HG03039 (cell line): Measurements from ENCODE around the gene DEF6.
A peak's percentile ranks its signal among the peaks of the same experiment; 100 is the strongest.

Experiments used
- ATAC-seq: cut with Tn5 transposase; IDR thresholded peaks from one replicate; pipeline ENCODE4 v1.9.1; 2021; ENCODE audit warnings: mild to moderate bottlenecking, moderate library complexity; ENCODE audit not compliant: unreplicated experiment

DEF6 gene

DNA sequence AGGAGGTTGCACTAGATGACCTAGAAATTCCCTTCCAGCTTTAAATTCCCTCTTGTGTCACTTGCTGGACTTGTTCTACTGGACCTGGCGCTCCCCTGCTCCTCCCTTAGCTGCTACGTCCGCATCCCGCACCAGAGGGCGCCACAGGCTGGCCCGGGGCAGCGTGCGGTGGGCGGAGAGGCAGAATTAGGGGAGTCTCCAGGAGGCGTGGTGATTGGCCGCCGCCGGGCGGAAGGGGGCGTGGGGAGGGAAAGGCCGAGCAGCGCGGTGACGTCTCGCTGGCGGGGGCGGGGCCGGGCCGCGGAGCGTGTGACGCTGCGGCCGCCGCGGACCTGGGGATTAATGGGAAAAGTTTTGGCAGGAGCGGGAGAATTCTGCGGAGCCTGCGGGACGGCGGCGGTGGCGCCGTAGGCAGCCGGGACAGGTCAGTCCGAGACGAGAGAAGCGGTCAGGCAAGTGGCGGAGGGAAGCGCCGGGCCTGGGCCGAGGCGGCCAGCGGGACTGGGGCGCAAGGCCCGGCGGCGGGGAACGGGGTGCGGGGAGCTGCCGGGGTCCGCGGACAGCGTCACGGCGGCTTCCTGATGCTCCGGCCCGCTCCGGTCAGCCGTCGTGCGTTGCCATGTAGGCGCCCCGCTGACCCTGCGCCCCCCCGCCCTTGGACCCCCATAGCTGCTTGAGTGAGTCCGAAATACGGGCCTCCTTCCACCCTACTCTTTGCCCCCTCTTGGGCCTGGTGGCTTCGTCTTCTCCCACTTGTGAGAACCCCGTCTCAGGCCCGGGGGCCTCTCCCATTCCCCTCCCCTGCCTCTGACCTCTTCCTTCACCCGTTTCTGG lies 44.9 kb downstream of the DEF6 start, which contains the start of gene PPARD:
Gene PPARD, plus strand, starts transcription at position 301 of the 834 bp plus-strand sequence. CDS start 68,530 bp downstream, outside the sequence.
- peak; percentile 95 for ATAC-seq

DNA sequence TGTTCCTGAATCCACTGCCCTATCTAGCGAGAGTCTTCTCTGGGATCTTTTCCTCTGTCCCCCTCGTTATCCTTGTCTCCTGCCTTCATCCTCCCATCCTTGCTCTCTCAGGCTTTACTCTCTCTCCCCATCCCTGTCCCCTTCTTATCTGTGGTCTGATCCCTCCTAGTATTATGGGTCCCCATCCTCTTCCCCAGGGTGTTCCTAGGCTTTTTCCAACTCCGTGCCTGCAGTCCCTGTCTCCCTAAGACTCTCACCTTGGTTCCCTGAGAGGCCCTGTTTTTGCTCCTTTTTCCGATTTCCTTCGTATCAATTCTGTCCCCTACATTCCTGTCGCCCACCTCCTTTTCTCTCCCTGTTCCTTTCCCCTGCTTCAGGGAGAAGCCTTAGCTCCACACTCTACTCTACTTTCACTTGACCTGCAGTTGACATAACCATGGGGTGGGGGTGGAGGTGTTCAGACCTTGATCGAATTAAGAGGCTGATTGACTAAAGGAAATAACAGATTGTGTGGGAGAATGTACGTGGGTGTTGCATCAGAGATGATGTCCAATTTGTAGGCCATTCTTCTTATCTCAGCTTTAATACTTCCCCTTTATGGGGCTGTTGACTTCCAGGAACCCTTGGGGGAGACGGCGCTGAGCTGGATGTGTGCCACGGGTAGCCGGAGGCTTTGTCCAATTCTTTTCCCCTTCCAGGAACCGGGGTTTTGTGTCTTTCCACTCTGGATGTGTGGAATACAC lies 45.6 kb downstream of the DEF6 start:
- no peak for ATAC-seq

DNA sequence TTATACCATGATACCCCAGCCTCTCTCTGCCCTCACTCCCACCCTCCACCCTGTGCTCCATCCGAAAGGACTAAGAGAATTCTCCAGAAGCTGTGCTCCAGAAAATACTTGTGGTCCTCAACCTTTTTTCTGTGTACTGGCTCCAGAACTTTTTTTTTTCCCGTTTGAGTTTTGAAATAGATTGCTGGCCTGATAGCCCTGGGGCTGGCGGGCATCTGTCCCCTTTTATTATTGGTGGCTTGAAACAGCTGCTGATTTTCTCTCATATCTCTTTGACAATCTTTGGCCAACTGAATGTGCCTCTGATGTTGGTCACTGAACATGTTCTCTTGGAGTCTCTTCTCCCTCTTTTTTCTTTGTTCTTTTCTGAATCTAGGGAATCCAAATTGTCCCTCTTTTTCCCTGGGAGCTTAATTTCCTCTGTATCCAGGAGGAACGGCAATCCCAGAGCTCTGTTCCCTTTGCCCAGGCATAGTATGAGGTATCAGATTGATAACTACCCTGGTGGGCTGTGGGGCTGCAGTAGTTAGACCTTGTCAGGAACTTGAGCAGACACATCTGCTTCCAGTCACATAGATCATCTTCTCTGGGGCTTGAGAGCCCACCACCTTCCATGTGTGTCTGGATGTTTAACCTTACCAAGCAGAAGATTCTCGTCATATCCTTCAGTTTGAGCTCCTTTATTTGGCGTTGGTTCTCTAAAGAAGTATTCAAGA lies 46.4 kb downstream of the DEF6 start:
- ATAC-seq, result no peak

DNA sequence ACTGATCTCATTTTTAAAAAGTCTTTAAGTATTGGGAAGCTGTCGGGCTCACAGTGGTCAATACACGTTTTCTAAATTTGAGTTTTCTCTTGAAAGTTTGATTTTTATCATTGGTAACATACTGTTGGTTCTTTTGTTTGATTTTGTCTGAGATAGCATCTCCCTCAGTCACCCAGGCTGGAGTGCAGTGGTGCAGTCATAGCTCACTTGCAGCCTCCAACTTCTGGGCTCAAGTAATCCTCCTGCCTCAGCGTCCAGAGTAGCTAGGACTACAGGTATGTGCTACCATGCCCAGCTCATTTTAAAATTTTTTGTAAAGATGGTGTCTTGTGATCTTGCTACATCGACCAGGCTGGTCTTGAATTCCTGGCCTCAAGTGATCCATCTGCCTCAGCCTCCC lies 53.8 kb downstream of the DEF6 start:
- no peak for ATAC-seq

DNA sequence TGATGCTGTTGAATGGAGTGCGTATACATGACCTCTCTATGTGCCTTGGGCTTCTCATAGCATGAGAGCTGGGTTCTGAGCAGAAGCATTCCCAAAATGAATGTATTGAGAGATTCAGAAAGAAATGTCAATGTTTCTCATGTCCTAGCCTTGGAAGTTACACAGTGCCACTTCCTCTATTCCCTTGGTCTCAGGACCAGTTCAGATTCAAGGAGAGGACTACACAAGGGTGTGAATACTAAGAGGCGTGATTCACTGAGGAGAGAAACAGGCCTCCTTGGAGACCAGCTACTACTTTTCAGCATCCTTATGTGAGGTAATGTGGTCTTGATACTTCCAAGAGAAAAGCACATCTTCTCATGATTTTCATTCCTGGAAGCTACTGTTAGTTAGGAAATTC lies 55.1 kb downstream of the DEF6 start:
- ATAC-seq, result no peak

DNA sequence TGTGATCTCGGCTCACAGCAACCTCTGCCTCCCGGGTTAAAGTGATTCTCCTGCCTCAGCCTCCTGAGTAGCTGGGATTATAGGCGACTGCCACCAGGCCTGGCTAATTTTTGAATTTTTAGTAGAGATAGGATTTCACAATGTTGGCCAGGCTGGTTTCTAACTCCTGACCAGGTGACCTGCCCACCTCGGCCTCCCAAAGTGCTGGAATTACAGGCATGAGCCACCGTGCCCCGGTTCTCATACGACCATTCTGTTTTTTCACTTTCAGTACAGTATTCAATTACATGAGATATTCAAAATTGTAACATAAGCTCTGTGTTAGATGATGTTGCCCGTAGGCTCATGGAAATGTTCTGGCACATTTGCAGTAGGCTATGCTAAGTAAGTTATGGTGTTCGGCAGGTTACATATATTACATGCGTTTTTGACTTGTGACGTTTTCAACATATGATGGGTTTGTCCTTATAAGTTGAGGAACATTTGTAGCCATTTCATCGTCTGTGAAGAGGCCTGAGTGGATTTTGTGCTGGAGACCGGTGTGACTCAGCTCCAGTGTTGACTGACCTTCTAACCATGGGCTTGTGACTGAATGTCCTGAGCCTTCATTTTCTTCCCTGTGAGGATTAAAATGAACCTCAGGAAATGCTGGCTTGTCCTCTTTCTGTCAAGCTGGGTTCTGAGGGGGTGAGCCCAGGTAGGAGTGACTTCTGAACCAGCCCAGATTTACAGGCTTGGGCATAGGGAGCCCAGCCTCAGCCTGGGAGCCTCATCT lies 56.9 kb downstream of the DEF6 start:
- ATAC-seq, result no peak

DNA sequence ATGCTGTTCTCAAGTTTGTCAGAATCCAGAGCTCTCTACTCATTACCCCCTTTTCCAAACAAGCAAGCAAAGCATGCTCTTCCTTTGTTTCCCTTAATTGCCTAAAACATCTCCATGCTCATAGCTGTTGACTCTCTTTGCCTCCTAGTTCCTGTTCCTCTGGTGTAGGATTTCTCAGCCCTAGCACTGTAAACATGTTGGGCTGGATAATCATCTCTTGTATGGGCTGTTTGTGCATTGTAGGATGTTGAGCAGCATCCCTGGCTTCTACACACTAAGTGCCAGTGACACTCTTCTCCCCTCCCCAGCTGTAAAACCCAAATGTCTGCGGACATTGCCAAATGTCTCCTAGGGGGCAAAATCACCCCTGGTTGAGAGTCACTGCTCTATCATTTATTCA lies 58.8 kb downstream of the DEF6 start:
- no peak for ATAC-seq

DNA sequence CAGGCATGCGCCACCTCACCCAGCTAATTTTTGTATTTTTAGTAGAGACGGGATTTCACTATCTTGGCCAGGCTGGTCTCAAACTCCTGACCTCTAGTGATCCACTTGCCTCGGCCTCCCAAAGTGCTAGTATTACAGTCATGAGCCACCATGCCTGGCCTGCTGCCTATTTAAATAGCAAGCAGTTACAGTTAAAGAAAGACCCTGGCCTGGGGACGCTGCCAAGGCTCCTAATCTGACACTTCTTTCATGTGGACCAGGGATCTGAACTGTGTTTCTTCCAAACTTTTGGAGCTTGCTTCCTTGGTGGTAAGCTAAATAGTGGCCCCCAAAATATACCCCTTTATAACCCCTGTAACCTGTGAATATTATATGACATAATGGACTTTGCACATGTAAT lies 60.1 kb downstream of the DEF6 start:
- no peak for ATAC-seq

DNA sequence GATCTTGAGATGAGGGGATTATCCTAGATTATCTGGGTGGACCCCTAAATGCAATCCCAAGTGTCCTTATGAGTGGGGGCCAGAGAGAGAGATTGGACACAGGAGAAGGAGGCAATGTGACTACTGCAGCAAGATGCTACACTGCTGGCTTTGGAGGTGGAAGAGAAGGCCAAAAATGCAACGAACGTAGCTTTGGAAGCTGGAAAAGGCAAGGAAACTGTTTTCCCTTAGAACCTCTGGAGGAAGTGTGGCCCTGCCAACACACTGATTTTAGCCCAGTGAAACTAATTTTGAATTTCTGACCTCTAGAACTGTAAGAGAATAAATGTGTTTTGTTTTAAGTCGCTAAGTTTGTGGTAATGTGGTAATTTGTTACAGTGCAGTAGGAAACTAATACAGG lies 60.5 kb downstream of the DEF6 start:
- ATAC-seq, result no peak

DNA sequence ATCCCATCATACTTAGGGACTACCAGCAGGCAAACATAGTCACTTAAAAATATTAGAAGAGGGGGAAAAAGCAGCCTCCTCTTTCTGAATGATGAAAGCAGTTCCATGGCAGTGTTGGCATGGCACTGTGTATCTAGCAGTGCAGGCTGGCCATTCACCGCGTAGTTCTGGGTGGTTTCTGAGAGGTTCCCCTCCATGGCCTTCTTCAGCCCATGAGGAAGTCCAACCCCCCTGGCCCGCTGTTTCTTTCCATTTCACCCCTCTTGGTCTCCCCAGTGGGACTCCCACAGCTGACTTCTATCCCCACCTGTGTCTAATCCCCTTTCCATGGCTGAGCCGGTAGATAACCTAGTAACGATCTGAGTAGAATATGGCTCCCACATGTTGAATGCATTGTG lies 61.7 kb downstream of the DEF6 start:
- ATAC-seq, result no peak

DNA sequence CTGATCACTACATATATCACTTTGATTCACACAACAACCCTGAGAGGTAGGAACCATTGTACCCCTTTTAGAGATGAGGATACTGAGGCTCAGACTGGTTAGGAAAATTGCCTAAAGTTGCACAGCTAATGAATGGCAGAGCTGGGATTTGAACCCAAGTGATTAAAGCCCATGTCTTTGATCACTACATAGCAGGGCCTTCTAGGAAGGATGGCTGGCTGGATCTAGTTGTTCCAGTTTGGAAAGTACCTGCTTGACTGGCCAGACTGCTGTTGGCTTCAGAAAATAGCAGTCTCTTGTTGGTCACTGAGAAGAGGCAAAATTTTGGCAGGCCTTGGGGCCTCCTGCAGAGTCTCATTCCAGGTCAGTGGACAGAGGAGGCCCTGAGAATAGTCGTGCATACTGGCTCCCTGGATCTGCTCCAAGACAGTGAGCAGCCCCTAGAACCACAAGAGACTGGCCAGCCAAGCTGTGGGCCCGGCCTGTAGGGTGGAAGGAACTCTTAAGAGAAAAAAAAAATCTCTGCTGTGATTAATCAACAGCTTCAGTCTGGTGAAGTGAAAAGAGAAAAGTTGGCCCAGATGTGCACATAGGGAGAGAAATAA lies 62.2 kb downstream of the DEF6 start:
- ATAC-seq, result no peak

DNA sequence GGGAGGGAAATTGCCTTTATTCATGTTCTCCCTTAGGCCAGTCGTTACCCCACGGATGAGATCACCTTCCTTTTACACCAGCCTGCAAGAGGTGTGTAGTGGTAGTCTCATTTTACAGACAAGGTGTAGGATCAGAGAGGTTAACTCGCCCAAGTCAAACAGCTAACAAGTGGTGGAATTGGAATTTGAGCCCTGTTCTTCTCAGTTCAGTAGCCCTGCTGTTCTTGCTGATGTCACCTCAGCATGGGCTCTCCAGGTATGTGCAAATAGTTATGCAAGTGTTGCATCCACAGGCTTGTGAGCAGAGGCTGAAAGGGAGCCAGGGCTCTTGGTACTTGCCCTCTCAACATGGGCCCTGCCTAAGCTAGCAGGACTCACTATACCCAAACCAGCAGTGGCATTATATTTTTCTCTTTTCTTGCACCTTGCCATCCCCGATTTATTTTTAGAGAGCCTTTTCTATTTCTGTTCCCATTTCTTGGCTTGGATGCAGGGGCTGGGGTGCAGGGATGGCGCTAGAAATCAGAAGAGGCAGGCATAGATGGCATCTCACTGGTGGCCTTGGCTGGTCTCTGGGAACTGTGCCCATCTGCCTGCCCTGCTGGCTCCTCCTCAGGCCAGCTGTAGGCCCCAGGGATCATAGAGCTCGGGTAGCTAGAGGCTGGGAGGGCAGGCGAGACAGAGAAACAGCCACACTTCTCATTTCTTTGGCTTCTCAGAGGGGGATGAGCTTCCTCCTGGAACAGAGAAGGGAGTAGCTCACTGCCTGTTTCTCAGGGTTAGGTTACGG lies 62.9 kb downstream of the DEF6 start:
- ATAC-seq, result no peak

DNA sequence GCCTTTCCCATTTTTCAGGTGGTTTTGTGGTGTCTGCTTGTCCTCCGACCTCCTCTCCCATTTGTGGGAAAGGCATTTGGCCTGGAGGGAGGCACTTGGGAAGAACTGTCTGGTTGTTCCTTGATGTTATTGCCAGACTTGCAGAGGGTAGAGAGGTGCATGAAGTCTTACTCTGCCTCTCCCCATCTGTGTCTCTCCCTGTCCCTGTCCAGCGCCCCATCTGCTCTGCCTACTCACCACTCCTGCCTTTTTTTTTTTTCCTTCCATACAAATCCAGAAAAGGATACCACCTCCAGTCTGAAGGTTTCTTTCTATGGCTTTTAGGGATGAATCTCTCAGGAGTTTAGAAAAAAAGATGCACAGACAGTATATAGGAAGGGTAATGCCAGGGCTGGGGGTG lies 64.6 kb downstream of the DEF6 start:
- no peak for ATAC-seq

DNA sequence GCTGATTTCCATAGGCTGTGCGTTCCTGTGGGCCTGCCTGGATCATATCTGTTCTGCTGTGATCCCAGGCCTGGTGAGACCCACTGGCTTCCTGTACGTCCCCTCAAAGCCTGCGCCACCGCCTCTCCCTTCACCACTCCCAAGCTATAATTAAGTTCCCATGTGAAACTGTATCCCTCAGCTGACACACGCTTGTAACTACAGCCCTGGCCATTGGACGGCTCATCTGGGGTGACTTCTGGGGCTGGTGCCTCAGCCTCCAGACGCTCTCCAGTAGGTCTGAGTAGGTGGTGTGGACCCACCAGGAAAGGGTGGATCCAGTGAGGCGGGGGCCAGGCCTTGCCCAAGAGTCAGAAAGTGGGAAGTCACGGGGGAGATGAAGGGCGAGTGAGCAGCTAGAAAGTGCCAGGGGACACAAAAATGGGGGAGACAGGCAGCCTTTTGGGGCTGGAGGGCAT lies 65.7 kb downstream of the DEF6 start:
- no peak for ATAC-seq

DNA sequence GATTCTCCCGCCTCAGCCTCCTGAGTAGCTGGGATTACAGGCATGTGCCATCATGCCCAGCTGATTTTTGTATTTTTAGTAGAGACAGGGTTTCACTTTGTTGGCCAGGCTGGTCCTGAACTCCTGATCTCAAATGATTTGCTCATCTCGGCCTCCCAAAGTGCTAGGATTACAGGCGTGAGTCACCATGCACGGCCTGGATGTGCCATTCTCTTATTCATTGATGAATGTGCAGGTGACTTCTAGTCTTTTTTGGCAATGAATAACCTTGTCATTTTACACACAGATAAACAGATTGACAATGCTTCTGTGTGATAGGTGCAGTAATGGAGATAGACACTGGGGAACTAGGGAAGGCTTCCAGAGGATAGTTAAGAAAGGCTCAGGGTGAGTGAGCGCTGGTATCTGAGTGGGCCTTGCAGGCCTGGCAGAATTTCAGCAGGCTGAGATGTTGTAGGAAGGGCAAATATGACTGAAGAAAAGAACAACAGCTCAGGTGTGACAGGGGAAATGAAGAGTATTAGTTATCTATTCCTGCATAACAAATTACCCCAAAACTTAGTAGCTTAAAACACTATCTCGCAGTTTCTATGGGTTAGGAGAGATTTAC lies 68.1 kb downstream of the DEF6 start:
- ATAC-seq, result no peak

DNA sequence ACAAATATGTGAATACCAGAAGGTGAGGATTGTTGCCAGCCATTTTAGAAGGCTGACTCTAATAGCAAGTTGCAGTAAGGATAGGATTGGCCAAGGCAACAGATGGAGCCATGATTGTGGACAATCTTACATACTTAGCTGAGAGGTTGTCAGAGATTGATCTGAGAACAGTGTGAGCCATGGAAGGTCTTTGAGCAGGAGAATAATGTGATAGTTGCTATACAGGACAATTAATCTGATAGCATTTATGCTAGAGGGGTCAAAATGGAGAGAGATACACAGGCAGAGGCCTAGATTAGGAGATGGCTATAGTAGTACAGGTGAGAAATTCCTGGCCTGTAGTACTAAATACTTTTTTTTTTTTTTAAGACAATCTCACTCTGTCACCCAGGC lies 68.6 kb downstream of the DEF6 start:
- no peak for ATAC-seq

DNA sequence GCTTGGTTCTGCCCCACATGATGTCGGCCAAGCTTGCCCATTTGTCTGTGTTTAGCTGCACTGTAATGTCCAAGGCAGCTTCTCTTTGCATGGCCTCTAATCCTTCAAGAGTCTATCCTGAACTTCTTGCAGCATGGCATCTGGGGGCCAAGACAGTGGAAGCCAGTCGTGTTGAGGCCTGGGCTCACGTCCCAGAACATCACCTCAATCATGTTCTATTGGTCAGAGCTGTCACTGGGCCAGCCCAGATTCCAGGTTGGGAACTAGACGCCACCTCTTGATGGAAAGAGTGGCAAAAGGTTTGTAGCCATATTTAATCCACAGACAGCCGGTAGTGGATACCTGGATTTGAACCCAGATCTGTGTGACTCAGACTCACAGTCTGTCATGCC lies 70.0 kb downstream of the DEF6 start:
- ATAC-seq, result no peak

DNA sequence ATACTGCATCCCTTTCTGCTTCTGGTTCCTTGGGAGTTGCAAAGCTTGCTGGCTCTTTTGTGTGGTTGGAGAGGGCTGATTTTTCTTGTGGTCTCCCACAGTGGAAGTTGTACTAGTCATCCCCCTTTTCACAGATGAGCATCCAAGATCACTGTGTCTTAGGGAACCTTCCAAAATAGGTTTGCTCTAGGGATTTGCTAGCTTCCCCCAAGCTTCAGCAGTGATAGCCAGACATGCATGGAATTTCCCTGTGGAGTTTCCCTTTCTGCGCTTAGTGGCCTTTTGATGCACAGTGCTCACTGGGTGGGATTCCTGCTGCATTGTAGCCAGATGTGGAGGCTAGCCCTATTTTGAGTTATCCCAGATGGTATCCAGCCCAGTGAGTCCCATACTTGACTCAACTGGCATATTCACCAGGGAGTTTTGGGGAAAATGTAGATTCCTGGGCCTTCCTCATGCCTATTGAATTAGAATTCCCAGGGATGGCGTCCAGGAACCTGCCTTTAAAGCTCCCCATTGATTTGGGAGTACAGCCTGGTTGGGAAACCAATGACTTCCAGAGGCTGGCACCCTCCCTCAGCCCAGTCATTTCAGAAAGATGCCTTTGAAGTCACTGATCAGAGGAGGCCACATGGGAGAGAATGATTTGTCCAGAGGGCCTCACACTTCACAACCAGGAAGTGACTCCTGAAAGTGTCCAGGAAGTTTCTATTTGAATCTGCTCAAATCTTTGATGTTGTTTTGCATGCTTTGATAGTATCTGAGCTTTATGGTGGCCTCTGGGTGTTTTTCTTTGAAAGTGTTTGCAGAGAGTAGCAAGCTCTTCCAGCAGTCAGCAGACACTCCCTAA lies 70.6 kb downstream of the DEF6 start:
- ATAC-seq, result no peak
